HG03469 (cell line): Measurements from ENCODE around the gene TGM2.
A peak's percentile ranks its signal among the peaks of the same experiment; 100 is the strongest.

Experiments
- ATAC-seq: cut with Tn5 transposase; IDR thresholded peaks from one replicate; pipeline ENCODE4 v1.9.1; 2021; ENCODE audit warnings: mild to moderate bottlenecking, moderate library complexity, moderate number of reproducible peaks; ENCODE audit not compliant: unreplicated experiment

Gene TGM2

GRCh38 chr20:38199501-38200390, 34.7 kb upstream of the TGM2 start:
- ATAC-seq: no peak

GRCh38 chr20:38198238-38198861, 33.3 kb upstream of the TGM2 start:
- ATAC-seq: no peak

GRCh38 chr20:38197619-38198018, 32.5 kb upstream of the TGM2 start:
- no peak for ATAC-seq

- ATAC-seq: no peak
These were observed 32.1 kb upstream of the TGM2 start for GRCh38 chr20:38197217-38197616.

GRCh38 chr20:38196592-38196991, 31.5 kb upstream of the TGM2 start:
- ATAC-seq: no peak

- ATAC-seq: no peak
These were observed 31.0 kb upstream of the TGM2 start for GRCh38 chr20:38196076-38196475.

GRCh38 chr20:38195521-38195920, 30.5 kb upstream of the TGM2 start:
- ATAC-seq: no peak

GRCh38 chr20:38194971-38195504, 30.0 kb upstream of the TGM2 start:
- no peak for ATAC-seq

- ATAC-seq: no peak
These were observed 28.6 kb upstream of the TGM2 start for GRCh38 chr20:38193586-38194105.

GRCh38 chr20:38192323-38192885, 27.3 kb upstream of the TGM2 start:
- ATAC-seq: no peak

- no peak for ATAC-seq
These were observed 26.6 kb upstream of the TGM2 start for GRCh38 chr20:38191654-38192053.

- no peak for ATAC-seq
These were observed 25.9 kb upstream of the TGM2 start for GRCh38 chr20:38190936-38191371.

GRCh38 chr20:38190166-38190565, 25.1 kb upstream of the TGM2 start:
- ATAC-seq: no peak

- no peak for ATAC-seq
These were observed 22.4 kb upstream of the TGM2 start for GRCh38 chr20:38187517-38187916.

GRCh38 chr20:38186788-38187221, 21.7 kb upstream of the TGM2 start:
- no peak for ATAC-seq

GRCh38 chr20:38184101-38184500, 19.0 kb upstream of the TGM2 start:
- ATAC-seq: no peak

GRCh38 chr20:38181971-38182370, 16.9 kb upstream of the TGM2 start:
- no peak for ATAC-seq

- peak; percentile 46 for ATAC-seq
These were observed 16.2 kb upstream of the TGM2 start for GRCh38 chr20:38181207-38181801.

GRCh38 chr20:38180781-38181180, 15.7 kb upstream of the TGM2 start:
- ATAC-seq: no peak

GRCh38 chr20:38179846-38180245, 14.8 kb upstream of the TGM2 start:
- ATAC-seq: no peak

GRCh38 chr20:38178581-38178980, 13.5 kb upstream of the TGM2 start:
- no peak for ATAC-seq
